SHP77 treated with DMSO at 0.1 percent for 48 hours (cell line): Measurements from ENCODE around the gene MT1F.

Source experiments
- DNase-seq: peaks from one replicate; lab custom pipeline; 2025; lab: John Stamatoyannopoulos, UW

The MT1F gene

DNA sequence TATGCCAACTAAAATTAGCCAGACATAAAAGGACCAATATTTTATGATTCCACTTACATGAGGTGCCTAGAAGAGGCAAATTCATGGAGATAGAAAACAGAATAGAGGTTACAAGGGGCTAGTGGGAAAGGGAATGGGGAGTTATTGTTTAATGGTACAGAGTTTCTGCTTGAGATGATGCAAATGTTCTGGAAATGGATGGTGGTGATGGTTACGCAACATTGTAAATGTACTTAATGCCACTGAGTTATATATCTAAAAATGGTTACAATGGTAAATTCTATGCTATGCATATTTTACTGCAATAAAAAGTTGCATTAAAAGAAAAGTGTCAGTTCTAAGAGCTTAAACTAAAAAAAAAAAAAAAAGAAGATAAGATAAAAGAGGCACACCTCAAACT is 42.4 kb downstream of the MT1F start:
- DNase-seq = no peak

DNA sequence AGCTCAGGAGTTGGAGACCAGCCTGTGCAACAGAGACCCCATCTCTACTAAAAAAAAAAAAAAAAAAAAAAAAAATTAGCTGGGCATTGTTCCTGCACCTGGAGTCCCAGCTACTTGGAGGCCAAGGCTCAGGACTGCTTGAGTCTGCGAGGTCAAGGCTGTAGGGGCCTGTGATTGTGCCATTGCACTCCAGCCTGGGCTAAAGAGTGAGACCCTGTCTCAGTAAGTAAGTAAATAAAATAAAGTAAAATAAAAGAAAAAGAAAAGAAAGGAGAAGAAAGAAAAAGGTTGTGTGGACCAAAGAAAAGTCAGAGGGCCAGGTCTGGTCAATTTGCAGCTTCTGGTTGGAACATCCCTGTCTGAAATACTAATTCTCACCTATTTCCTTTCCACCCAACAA is 42.9 kb downstream of the MT1F start:
- no peak for DNase-seq

DNA sequence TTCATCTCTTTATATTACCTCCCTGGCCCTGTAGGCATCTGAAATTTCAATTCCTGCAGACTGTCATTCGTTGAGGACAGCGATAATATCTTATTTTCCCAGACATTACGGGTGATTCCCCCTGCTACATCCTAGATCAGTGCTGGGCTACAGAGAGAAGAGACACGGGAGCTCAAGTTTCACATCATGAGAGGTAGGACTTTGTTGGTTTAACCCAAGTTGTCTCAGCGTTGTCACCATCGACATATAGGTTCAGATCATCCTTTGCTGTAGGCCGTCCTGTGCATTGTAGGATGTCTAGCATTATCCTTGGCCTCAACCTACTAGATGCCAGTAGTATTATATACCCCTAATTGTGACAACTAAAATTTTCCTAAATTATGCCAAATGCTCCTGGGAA is 43.8 kb downstream of the MT1F start:
- no peak for DNase-seq

DNA sequence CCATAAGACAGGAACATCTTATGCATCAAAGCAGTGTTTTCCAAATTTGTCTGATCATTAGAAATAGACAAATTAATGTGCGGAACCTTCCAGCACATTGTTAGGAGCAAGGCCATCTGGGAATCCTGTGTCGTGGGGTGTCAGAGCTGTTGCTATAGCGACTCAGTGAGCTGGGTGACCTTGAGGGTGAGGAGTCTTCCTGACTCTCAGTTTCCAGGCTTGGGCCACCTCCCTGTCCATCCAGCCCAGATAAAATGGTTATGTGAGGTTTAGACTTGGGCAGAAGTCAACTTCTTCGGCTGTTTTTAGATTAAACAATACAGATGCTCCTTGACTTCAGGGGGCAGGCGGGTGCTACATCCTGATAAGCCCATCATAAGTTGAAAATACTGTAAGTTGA is 45.1 kb downstream of the MT1F start:
- no peak for DNase-seq
